ENCODE measurements around the gene POMGNT2. TPM values are rescaled to one million over a fixed set of nuclear protein-coding genes. Genes with fewer than 3 reads are reported as not detected.
A peak's percentile ranks its signal among the peaks of the same experiment; 100 is the strongest.

The POMGNT2 gene
- 23.1 and 32.0 TPM in 2 replicates for total RNA-seq
- 22.3 TPM for polyA plus RNA-seq (2012)

DNA sequence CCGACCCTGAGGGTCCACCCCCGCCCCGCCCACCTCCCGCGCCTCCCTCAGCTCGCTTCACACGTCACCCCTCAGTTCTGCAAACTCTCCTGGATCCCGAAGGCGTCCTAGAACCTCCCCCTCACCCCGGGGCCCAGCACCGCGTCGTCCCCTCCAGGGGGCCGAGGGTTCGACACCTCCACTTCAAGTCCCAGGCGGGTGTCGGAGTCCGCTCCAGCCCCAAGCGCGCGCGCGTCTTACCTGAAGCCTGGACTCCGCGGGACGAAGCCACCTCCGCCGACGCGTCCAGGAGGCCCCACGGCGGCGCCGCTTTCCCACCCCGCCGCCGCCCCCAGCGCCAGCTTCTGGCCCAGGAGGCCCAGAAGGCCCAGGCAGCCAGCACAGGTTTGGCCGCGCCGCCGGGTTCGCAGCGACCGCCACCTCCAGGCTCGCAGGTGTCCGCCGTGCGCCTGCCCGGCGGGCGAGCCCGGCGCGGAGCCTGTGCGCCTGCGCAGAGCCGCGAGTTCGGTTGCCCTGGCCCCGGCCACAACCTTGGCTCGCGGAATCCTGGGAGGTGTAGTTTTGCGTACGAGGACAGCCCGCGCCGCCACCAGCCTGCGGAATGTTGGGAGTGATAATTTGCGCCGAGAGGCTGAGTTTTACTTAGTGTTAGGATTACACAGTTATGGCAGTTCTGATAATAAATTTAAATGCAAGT is at the start of gene POMGNT2:
POMGNT2 (minus strand) TSS at position 484 of the 697 bp plus-strand sequence. CDS start 24,648 bp downstream, outside the sequence.
- DNase-seq (ENCODE audit: low read depth), result peak; percentile 89

DNA sequence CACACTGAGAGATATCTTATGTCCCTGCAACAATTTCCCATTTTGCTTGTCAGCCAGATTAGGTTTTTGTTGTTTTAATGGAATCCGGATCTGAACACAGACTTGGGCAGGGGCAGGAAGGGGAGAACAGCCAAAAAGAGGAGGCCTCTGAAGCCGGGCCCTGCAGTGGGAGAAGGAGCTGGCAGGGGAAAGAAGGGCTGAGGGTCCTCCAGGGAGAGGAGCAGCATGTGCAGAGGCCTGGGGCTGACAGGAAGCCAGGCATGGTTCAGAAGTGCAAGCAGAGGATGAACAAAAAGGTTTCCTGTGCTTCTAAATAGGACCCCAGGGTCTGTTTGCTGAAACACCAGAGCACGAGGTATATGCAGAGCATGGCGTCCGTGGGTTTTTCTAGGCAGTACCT is 49.1 kb upstream of the POMGNT2 start:
- DNase-seq (ENCODE audit: low read depth), result no peak

DNA sequence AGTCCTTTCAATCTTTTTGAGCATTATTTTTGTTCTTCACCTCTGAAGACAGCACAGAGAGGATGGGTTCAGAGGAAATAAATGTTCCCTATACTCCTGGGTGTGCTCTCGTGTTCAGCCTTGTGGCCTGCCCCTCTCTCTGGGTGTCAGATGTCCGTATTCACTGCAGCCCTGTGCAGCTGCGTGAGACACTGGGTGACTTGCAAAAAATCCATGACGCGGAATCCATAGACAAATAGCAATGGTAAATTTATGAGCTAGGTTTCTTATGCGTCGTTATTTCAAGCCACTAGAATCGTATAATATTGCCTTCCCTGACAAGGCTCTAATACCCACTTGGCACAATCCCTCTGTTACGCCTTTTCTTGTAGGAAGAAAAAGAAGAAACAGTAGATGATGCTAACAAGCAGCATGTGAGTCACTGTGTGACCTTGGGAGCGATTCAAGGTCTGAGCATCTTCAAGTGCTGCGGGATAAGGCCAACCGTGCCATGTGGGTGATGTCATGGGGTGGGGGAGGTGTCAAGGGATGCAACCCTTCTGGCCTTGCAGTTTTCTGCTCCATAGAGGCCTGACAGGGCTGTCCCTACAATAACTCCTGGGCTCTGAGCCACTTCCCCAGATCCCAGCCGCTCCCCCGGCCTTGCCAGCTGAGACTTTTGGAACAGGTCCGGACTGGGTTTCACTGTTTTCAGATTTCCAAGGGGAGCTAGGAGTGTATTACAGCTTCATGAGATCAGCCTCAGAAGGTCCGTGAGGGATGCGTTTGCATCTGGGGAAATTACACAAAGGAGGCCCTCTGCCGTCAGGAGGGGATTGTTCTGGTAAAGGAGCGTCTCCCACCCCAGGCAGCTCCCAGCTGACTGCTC is 47.6 kb upstream of the POMGNT2 start:
- peak; percentile 63 for DNase-seq (ENCODE audit: low read depth)

DNA sequence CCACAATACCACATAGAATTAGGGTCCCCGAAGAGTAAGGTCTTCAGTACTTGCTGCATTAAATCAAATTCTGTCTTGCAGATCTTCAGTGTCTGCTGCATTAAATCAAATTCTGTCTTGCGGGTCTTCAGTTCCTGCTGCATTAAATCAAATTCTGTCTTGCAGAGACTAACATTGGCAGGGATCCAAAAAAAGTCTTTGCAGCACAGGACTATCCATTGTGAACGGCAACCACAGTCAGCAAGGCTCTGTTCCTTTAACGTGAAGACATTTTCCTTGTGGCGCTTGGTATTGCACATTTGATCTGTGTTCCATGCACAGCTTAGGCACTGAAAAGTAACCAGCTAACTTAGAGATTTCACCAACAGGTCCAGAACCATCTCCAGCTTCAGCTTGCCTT is 46.8 kb upstream of the POMGNT2 start:
- DNase-seq (ENCODE audit: low read depth), result no peak

DNA sequence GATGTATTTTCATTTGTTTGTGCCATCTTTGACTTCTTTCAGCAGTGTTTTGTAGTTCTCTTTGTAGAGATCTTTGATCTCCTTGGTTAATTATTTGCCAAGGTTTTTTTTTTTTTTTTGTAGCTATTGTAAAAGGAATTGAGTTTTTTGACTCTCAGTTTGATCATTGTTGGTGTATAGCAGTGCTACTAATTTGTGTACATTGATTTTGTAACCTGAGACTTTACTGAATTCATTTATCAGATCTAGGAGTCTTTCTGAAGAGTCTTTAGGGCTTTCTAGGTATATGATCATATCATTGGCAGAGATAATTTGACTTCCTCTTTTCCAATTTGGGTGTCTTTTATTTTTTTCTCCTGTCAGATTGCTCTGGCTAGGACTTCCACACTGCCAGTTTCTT is 42.2 kb upstream of the POMGNT2 start:
- no peak for DNase-seq (ENCODE audit: low read depth)

DNA sequence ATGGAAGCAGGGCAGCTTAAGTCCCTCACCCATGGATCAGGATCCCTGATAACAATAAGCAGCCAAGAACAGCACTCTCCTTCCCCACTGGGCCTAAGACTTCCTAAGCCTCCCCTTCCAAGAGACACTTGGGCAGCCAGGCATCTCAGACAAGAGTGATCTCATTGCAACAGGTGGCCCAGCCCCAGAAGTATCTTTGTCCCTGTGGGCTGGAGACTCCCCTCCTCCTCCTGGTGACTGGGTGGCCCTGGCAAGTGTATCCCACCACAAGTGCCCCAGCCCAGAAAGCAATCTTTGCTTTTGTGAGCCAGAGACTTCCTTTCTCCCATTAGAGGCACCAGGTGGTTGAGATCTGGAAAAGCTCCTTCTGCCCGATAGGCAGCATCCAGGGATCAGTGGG is 40.7 kb upstream of the POMGNT2 start:
- peak; percentile 84 for DNase-seq (ENCODE audit: low read depth)

DNA sequence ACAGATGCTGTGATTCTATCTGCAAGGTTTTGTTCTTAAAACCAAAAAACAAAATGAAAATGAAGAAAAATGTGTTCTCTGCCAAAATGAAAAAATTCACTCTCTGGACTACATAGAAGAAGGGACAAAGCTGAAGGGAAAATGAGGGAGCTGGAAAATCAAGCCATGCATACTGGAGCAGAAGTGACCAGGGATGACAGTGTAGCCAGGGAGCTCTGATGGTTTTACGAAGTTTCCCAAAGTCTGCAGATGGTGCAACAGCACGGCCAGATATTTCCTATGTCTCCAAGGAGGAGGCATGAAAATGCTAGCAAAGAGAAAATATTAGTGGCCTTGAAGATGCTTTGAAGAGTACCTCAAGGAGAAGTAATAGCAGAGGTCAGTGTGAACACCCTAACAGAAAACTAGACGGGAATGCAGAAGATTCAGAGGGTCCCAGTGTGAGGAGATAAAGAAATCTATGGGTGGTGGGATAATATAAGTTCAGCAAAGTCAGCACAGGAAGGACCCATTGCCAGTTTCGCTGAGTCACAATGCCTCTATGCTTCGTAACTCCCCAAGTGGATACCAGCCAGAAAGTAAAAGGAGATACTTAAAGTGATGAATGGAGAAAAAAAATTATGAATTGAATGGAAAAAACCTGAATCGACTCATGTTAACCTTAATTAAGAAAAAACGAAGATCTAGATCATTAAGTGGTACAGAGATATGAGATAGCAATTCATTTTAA is 39.0 kb upstream of the POMGNT2 start:
- DNase-seq (ENCODE audit: low read depth), result peak; percentile 47

DNA sequence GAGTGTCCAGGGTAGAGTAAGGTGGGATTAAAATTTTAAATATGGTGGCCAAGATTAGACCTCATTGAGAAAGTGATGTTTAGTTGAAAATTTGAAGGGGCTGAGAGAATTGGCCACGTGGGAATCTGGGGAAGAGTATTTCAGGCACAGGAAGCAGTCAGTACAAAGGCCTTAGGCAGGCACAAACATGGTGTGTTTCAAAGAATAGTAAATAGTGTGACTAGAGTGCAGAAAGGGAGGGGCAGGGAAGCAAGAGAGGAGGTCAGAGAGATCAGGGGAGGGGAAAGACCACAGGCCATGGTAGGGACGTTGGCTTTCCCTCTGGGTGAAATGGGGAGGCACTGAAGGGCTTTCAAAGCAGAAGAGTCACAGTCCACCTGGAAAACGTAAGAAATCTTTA is 36.6 kb upstream of the POMGNT2 start:
- no peak for DNase-seq (ENCODE audit: low read depth)

DNA sequence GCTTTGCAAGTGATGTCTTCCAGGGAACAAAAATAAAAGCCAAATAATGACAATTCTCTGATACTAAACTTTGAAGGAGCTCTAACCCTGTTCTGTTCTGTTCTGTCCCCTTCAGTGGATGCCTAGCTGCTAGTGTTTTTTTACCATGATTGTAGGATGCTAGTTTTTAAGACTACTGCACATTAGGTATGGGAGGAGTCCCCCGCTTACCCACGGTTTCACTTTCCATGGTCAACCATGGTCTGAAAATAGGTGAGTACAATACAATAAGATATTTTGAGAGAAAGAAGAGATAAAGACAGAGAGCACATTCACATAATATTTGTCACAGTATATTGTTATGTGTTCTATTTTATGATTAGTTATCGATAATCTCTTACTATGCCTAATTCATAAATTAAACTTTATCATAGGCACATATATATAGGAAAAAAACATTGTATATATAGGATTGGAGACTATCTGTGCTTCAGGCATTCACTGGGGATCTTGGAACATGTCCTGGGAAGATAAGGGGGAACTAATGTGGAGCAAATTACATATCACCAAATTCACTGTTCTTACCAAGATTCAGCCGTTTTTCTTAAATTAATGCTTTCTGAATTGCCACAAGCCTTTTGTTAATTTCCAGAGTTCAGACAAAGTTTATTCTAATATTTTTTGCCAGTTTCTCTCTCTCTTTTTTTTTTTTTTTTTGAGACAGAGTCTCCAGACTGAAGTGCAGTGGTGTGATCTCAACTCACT is 32.8 kb upstream of the POMGNT2 start:
- DNase-seq (ENCODE audit: low read depth), result no peak

DNA sequence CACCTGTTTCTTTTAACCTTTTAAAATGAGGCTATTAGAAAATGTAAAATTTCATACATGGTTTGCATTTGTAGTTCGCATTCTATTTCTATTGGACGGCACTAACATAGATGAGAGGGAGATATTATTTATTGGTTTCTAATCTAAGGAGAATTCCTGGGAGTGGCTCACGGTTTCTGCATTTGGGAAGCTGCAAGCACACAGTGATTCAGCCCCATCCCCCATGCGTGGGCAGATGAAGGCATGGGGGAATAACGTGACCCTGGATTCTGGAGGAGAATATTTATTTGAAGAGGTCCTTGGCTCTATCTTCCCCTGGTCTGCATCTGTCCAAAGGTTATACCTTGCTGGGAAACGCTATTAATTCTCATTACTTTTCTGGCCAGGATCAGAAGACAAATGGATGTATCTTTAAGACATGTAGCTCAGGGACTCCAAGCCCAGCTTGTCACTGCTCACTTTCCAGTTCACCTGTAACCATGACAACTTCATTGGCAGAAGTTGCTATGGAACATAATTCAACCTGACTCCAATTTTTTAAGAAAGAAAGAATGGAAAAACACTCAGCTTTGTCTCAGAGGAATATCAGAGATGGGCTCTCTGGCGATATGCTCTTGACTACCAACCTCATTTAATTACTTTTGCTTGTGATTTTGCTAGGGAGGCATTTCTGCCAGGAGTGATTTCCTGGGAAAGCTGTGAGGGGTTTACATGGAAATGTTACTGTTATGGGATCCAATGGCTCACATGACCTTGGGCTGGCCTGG is 27.2 kb upstream of the POMGNT2 start:
- no peak for DNase-seq (ENCODE audit: low read depth)

DNA sequence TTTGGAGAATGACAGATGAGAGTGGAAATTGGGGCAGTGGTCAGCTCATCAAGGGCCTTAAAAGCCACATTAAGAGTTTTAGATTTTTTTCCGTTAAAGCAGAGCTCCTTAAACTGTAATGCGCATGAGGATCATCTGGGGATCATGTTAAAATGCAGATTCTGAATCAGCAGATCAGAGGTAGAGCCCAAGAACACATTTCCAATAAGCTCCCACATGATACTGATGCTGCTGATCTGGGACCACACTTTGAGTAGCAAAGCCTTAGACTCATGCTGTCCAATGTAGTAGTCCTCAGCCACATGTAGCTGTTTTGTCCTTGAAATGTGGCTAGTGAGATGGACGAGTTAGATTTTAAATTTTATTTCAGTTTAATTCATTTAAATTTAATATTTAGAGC is 26.3 kb upstream of the POMGNT2 start:
- DNase-seq (ENCODE audit: low read depth), result no peak

DNA sequence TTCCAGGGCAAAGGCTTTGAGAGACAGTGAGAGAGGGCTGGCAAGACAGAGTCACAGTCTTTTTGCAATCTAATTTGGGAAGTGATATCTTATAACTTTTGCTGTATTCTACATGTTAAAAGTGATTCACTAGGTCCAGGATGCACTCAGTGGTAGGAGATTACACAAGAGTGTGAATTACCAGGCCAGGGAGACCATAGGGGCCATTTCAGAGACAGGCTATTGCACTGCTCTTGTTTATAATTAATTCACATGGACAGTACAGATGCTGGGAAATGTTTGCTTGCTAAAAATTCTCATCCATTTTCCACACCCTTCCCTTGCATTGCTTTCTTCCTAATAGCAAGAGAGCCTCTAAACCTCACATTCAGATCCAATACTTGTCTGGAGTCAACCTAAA is 22.6 kb upstream of the POMGNT2 start:
- no peak for DNase-seq (ENCODE audit: low read depth)

DNA sequence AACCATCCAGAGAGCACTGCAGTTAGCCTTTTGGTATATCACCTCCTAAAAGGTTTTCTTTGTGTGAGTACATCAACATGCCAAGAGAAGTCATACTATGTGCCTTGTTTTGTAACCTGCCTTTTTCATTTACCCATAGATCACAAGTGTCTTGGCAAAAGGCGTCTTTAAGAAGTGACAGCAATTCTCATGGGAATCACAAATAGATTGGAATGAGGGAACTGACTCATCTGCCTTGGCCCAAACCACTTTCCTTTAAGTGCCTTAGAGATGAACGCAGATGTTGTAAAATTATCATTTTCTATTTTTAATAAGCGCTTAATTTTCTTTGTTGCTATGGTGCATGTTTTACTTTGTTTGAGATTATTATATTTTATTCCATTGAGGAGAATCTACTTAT is 20.7 kb upstream of the POMGNT2 start:
- peak; percentile 9 for DNase-seq (ENCODE audit: low read depth)

DNA sequence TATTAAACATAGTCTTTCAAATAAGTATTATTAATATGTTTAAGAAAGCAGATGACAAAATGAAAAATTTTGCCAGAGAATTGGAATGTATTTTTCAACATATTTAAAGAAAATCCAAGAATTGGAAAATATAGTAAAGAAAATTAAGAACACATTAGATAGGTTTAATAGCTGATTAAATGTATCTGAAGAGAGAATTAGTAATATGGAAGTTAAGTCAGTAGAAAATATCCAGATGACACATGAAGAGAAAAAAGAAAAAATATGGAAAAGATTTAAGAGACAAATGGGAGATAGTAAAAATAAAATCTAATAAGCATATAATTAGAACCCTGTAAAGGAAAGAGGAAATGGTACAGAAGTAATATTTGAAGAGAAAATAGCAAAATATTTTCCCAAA is 18.0 kb upstream of the POMGNT2 start:
- no peak for DNase-seq (ENCODE audit: low read depth)

DNA sequence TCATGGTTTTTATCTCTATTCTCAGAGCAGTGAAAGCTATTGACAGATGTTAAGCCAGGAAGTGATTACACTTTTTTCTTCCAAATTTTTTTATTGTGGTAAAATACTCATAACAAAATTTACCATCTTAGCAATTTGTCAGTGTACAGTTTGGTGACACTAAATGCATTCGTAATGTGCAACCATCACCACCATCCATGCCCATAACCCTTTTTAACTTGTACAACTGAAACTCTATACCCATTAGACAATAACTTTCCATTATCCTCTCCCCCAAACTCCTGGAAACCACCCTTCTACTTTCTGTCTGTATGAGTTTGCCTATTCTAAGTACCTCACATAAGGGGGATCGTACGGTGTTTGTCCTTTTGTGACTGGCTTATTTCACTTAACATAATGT is 15.1 kb upstream of the POMGNT2 start:
- no peak for DNase-seq (ENCODE audit: low read depth)

DNA sequence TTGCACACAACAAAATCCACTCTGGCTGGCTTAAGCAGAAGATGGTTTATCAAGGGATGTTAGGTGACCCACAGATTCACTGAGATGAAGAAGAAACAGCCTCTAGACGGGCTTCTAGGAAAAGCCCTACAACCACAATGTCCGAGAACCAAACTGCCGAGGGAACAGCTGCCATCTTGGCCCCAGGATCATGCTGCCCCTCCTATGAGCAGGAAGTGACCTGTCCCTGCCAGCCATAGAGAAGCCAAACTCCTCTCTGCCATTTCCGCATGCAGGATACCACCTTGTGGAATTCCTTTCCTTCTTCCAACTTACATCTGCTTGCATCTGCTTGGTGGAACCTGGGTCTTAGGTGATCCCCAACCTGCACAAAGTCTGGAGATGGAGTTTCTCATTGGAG is 11.4 kb upstream of the POMGNT2 start:
- DNase-seq (ENCODE audit: low read depth), result no peak

DNA sequence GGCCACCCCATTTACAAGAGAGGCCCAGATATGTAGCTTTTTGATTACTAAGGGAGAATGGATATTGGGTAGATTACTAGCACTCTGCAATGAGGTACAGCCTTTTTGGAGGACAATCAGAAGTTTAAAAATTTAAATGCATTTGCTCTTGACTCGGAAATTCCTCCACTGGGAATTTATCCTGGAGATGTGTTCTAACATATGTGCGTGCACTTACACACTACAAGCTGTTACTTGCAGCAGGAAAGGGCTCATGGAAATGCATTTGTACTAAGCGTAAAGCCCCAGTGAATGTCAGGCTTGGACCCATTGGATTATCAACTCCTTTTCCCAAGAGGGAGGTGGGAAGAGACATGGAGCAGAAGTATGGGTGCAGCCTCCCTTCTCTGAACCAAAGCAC is 7.8 kb upstream of the POMGNT2 start:
- no peak for DNase-seq (ENCODE audit: low read depth)

DNA sequence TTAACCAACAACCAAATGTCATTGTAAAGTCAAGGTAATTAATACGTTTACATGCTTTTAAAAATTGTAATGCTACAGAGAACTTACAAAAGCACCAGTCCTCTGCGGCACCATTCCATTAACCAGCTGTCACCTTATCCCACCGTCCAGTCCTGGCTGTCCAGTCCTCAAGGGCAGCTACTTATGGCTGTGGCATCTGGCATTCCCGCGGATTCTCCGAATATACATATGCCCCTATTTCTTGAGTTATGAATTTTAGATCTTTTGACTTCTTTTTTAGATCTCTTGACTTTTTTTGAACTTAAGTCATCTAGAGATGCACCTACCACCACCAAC is 382 bp upstream of the POMGNT2 start:
- DNase-seq (ENCODE audit: low read depth), result no peak

DNA sequence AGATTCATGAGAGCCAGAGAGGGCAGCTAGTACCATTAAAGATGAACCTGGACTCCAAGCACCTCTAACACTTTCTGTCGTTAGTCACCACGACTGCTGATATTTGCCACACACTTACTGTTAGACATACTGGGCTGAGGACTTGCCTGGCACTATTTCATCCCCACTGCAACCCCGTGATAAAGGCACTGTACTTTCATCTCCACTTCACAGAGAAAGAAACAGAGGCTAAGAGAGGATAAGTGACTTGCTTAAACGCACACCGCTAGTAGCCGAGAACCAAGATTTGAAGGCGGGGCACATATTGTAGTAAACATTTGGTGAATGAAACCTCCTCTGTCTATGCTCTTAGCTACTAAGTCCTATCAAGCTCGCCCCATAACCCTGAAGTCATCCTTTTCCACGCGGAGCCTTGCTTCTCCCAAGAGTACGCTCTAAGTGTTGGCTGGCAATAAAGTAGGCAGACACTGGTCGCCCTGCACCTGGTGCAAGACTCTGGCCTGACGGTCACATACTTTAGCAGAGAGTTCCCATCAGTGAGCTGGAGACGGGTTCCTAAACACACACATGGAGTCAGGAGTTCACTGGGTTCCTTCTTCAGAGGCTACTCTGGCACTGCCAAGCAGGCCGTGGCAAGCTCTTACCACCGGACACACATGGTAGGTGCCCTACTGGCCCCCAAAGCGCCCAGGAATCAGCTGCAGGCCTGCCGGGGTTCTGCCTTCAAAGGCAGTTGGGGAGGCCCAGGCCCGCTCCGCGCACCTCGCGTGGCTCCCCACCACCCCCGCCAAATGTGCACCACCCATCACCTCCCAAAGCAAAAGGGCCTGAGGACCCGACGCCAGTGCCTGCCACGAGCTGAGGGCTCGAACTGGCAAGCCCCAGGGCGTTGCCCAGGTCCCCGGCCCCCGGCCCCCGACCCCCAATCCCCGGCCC is 951 bp downstream of the POMGNT2 start:
- peak; percentile 14 for DNase-seq (ENCODE audit: low read depth)

Measured in myocyte (in vitro differentiated cells).